Measurements from ENCODE around the gene NR5A2. TPM values are rescaled to one million over a fixed set of nuclear protein-coding genes. Genes with fewer than 3 reads are reported as not detected.

The NR5A2 gene
- total RNA-seq, 1 experiment from 2014 or later: 4.7 TPM

DNA sequence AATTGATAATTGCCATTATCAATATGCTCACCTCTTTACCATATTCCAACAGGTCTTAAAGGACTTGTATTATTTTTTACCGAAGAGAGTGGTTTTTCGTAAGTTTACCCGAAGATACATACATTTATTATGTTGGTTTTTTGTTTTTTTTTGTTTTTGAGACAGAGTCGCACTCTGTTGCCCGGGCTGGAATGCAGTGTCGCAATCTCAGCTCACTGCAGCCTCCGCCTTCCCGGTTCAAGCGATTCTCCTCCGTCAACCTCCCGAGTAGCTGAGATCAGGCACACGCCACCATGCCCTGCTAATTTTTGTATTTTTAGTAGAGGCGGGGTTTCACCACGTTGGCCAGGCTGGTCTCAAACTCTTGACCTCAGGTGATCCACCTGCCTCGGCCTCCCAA lies 30.8 kb downstream of the NR5A2 start:
- no peak overlapping the region for H2BK15ac ChIP-seq (ENCODE audit: low read depth, low read length)

More for the DNA sequence above, 30.8 kb downstream of the NR5A2 start:
- no peaks in the 10 kb centered on the region for H3K79me1 ChIP-seq (ENCODE audit: insufficient read depth, low read depth, low read length, poor library complexity, severe bottlenecking)
- no peaks in the 10 kb centered on the region for H4K20me1 ChIP-seq (ENCODE audit: control insufficient read depth, insufficient read depth, insufficient read length)
- H3K18ac ChIP-seq (ENCODE audit: insufficient read length, low read depth, low read length): no peak overlapping the region
- TF ChIP-seq, protein P1, sequence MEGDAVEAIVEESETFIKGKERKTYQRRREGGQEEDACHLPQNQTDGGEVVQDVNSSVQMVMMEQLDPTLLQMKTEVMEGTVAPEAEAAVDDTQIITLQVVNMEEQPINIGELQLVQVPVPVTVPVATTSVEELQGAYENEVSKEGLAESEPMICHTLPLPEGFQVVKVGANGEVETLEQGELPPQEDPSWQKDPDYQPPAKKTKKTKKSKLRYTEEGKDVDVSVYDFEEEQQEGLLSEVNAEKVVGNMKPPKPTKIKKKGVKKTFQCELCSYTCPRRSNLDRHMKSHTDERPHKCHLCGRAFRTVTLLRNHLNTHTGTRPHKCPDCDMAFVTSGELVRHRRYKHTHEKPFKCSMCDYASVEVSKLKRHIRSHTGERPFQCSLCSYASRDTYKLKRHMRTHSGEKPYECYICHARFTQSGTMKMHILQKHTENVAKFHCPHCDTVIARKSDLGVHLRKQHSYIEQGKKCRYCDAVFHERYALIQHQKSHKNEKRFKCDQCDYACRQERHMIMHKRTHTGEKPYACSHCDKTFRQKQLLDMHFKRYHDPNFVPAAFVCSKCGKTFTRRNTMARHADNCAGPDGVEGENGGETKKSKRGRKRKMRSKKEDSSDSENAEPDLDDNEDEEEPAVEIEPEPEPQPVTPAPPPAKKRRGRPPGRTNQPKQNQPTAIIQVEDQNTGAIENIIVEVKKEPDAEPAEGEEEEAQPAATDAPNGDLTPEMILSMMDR (conservative IDR thresholded peaks at IDR 0.05): no peak
- H4K91ac ChIP-seq (ENCODE audit: insufficient read length, low read depth, low read length): no peak overlapping the region
- H3K27me3 ChIP-seq (ENCODE audit: insufficient read depth, low read length): no peaks in the 10 kb centered on the region
- no peak overlapping the region for H2BK5ac ChIP-seq (ENCODE audit: insufficient read length, low read length)
- no peak overlapping the region for H3K56ac ChIP-seq (ENCODE audit: insufficient read length, low read depth, low read length)
- Mint-ChIP-seq H3K27me3 (ENCODE audit: low read depth) (no peaks in the 10 kb centered on the region), H3K27ac (no peak overlapping the region), H3K36me3 (ENCODE audit: insufficient read depth in 1 of 3, low read depth in 3 of 3) (no peaks in the 10 kb centered on the region; a peak in 2 of 7 replicates), H3K9me3 (no peaks in the 10 kb centered on the region), H3K4me3 (no peak overlapping the region), H3K4me1 (peaks cover 2 to 5% of the 10 kb centered on the region in 2 experiments)
- H3K9me3 ChIP-seq (ENCODE audit: control insufficient read depth, low read depth, low read length): no peaks in the 10 kb centered on the region
- H2BK120ac ChIP-seq (ENCODE audit: low read depth, low read length, poor library complexity, severe bottlenecking): no peak overlapping the region
- H3K79me2 ChIP-seq (ENCODE audit: insufficient read depth, low read length): no peaks in the 10 kb centered on the region
- H2BK12ac ChIP-seq (ENCODE audit: insufficient read length, low read depth, low read length): no peak overlapping the region
- H2AFZ ChIP-seq (ENCODE audit: low read length): no peak overlapping the region
- H3K9ac ChIP-seq (ENCODE audit: extremely low read depth, insufficient read length, low read length): no peak overlapping the region
- no peak overlapping the region for H3T11ph ChIP-seq (ENCODE audit: low read length)
- H2BK20ac ChIP-seq (ENCODE audit: low read depth, low read length, poor library complexity, severe bottlenecking): no peak overlapping the region
- H3K23ac ChIP-seq (ENCODE audit: insufficient read length, low read depth, low read length): no peak overlapping the region
- no CpG with 5 or more reads among the region's 15 CpGs for WGBS (ENCODE audit: extremely low coverage, insufficient read length, low lambda C conversion rate)
- H3K4me2 ChIP-seq (ENCODE audit: insufficient read depth, insufficient read length, low read length): no peak overlapping the region
- no peak overlapping the region for H2AK5ac ChIP-seq (ENCODE audit: insufficient read length, low read length)
- no peaks in the 10 kb centered on the region for H3K23me2 ChIP-seq (ENCODE audit: insufficient read length, low read depth, low read length, poor library complexity, severe bottlenecking)
- no peak overlapping the region for H3K27ac ChIP-seq (ENCODE audit: insufficient read length, low read depth, low read length)
- H3K14ac ChIP-seq (ENCODE audit: insufficient read depth, low read length): no peak overlapping the region
- no peak overlapping the region for H3K4ac ChIP-seq (ENCODE audit: low read depth, low read length)
- H4K5ac ChIP-seq (ENCODE audit: insufficient read length, low read depth, low read length): no peak overlapping the region
- no peaks in the 10 kb centered on the region for H3K4me1 ChIP-seq (ENCODE audit: insufficient read depth, low read length)
- H4K8ac ChIP-seq (replicated peaks; ENCODE audit: insufficient read length, low read depth, low read length): no peak overlapping the region
- DNase-seq: no peak

Measured in H9 (cell line).